ENCODE results near the gene AAK1.

Gene AAK1

DNA sequence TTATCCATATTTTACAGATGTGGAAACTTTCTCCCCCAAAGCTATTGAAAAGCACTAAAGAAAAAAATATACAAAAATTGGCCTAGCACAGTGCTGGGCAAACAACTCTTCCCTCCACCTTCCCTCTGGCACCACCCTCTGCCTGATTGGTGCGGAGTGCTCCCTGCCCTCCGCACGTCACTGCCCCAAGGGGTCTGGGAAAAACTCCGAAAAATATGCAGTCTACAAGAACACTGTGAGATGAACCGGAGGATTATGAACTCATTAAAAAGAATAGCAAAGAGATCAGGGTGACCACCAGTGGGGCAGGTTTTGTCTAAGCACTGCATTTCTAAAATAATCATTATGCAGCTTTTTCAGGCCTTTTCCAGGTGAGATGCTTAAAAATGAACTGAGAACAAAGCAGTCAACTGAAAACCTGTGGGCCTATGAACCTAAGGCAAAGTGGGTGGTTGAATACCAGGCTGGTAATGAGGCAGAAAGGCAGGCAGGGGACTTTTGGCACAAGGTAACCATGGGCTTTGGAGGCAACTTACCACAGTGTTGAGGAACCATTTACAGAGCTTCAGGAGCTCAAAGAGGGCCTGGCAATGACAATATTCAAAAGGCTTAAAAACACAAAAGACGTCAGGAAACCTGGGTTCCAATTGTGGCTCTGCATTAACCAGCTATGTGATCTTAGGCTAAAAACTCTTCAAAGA, 57.5 kb downstream of the AAK1 start:
- TF ChIP-seq, protein P1, sequence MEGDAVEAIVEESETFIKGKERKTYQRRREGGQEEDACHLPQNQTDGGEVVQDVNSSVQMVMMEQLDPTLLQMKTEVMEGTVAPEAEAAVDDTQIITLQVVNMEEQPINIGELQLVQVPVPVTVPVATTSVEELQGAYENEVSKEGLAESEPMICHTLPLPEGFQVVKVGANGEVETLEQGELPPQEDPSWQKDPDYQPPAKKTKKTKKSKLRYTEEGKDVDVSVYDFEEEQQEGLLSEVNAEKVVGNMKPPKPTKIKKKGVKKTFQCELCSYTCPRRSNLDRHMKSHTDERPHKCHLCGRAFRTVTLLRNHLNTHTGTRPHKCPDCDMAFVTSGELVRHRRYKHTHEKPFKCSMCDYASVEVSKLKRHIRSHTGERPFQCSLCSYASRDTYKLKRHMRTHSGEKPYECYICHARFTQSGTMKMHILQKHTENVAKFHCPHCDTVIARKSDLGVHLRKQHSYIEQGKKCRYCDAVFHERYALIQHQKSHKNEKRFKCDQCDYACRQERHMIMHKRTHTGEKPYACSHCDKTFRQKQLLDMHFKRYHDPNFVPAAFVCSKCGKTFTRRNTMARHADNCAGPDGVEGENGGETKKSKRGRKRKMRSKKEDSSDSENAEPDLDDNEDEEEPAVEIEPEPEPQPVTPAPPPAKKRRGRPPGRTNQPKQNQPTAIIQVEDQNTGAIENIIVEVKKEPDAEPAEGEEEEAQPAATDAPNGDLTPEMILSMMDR (IDR thresholded peaks at IDR 0.05; ENCODE audit: low read depth, low read length), result no peak
- TF ChIP-seq EZH2phosphoT487 (IDR thresholded peaks at IDR 0.05; ENCODE audit: low read depth), result no peak
- Histone ChIP-seq H3K4me1 (ENCODE audit: low read length) (peaks cover 15% of the 10 kb centered on the region), H3K4me2 (ENCODE audit: low read length) (no peak overlapping the region), H3K79me2 (ENCODE audit: low read length) (no peaks in the 10 kb centered on the region), H3K4me3 (ENCODE audit: low read length) (no peak overlapping the region), H3K9me3 (ENCODE audit: insufficient read depth, low read length) (no peaks in the 10 kb centered on the region), H3K36me3 (replicated peaks; ENCODE audit: low read depth, low read length) (no peaks in the 10 kb centered on the region), H2AFZ (ENCODE audit: low read depth, low read length) (no peak overlapping the region), H4K20me1 (ENCODE audit: insufficient read depth, low read length) (no peaks in the 10 kb centered on the region), H3K27ac (ENCODE audit: low read length) (no peak overlapping the region), H3K27me3 (ENCODE audit: low read depth, low read length) (peaks cover 3% of the 10 kb centered on the region; the same call in 1 of the 2 replicates), H3K9ac (ENCODE audit: low read length) (no peak overlapping the region)

DNA sequence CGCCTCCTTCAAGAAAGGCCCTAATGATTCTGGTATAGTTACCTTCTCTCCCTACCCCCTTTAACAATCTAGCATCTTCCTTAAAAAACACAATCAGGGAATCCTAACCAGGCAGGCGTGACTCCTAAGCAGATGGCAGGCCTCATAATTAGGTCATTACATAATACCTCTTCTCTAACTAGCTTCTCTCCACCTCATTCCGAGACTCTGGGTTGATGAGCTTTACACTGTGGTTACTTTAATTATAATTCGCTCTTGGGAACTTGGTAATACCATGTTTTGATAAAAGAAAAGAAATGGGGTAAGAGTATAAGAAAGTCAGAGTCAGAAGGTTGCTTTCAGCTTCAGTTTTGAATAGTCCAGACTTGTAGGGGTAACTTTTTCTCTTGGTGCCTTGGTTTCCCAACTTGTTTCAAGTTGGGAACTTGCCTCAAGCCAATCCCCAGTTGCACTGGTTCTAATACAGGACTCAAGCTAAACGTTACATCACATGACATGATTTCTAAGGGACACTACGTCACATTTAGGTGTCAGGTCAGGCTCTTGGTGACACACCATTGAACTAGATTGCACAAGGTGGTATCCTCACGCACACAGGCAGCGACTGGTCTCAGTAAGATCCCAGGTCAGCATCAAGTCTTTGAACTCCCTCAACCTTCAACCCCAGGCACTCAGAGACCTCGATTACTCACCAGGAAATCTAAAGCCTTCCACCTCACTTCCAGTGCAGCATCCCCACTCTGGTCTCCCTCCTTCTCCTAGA, 59.2 kb downstream of the AAK1 start:
- no peaks in the 10 kb centered on the region for H3K36me3 ChIP-seq (replicated peaks; ENCODE audit: low read depth, low read length)
- H3K27ac ChIP-seq (ENCODE audit: low read length), result no peak overlapping the region
- H3K9me3 ChIP-seq (ENCODE audit: insufficient read depth, low read length), result no peaks in the 10 kb centered on the region
- TF ChIP-seq, protein P1 (IDR thresholded peaks at IDR 0.05; ENCODE audit: low read depth, low read length), result no peak
- no peak for TF ChIP-seq EZH2phosphoT487 (IDR thresholded peaks at IDR 0.05; ENCODE audit: low read depth)
- H3K79me2 ChIP-seq (ENCODE audit: low read length), result no peaks in the 10 kb centered on the region
- no peaks in the 10 kb centered on the region for H4K20me1 ChIP-seq (ENCODE audit: insufficient read depth, low read length)
- H3K9ac ChIP-seq (ENCODE audit: low read length), result no peak overlapping the region
- H2AFZ ChIP-seq (ENCODE audit: low read depth, low read length), result no peak overlapping the region
- no peaks in the 10 kb centered on the region for H3K27me3 ChIP-seq (ENCODE audit: low read depth, low read length)
- H3K4me2 ChIP-seq (ENCODE audit: low read length), result no peak overlapping the region
- no peak overlapping the region for H3K4me3 ChIP-seq (ENCODE audit: low read length)
- peaks cover 15% of the 10 kb centered on the region for H3K4me1 ChIP-seq (ENCODE audit: low read length)

DNA sequence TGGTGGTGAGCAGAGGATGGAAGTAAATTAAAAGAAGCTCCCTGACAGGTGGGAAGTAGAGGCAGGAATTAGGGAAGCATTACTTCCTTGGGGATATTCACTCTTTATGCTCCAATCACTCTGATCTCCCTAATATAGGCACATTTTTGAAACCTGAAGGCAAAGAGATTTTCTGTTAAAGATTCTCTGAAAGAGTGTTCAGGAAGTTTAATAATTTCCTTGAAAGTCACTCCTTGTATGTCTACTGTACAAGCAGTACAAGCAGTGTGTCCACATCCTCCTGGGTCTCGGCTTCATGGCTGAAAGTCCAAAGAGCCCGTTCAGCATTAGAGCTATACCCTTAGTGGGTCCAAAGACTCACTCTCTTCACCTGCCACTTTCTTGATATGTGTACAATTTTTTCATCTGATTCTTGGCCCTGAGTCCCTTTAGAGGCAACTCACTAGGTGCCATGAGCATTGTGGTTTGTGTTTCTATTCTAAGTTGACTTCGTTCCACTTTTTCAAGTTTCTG, 60.2 kb downstream of the AAK1 start:
- no peak overlapping the region for H2AFZ ChIP-seq (ENCODE audit: low read depth, low read length)
- TF ChIP-seq EZH2phosphoT487 (IDR thresholded peaks at IDR 0.05; ENCODE audit: low read depth), result no peak
- TF ChIP-seq, protein P1 (IDR thresholded peaks at IDR 0.05; ENCODE audit: low read depth, low read length), result no peak
- no peak overlapping the region for H3K27ac ChIP-seq (ENCODE audit: low read length)
- H3K4me3 ChIP-seq (ENCODE audit: low read length), result no peak overlapping the region
- no peaks in the 10 kb centered on the region for H3K79me2 ChIP-seq (ENCODE audit: low read length)
- H3K36me3 ChIP-seq (replicated peaks; ENCODE audit: low read depth, low read length), result no peaks in the 10 kb centered on the region
- H3K4me2 ChIP-seq (ENCODE audit: low read length), result no peak overlapping the region
- no peak overlapping the region for H3K9ac ChIP-seq (ENCODE audit: low read length)
- peaks cover 15% of the 10 kb centered on the region for H3K4me1 ChIP-seq (ENCODE audit: low read length)
- no peaks in the 10 kb centered on the region for H3K9me3 ChIP-seq (ENCODE audit: insufficient read depth, low read length)
- H4K20me1 ChIP-seq (ENCODE audit: insufficient read depth, low read length), result no peaks in the 10 kb centered on the region
- 0 out of 2 replicates have a peak, but pooled peaks cover 2% of the 10 kb centered on the region for H3K27me3 ChIP-seq (ENCODE audit: low read depth, low read length)

DNA sequence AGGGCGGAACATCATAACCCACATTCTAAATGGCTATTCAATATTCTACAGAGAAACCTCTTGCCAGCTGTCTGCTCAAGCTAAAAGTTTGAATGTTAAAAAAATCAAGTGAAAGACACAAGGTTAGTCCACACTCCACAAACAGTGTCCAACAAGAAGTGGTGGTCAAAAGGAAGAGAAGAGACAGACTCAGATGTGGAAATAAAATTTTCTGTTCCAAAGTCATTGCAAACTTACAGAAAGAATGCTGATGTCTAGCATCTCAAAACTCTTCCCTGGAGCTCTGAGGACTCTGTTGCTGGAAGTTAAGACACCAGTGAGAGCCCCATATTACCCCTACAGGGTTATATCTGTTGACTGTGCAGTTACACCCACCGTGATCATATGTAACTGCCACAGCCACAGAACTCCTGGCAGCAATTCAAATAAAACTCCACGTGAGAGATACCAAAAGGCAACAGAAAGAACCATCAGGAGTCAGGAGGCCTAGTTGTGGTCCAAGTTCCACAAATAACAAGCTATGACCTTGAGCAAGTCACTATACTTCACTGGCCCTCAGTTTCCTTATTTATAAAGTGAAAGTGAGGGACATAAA, 60.9 kb downstream of the AAK1 start:
- Histone ChIP-seq H3K27me3 (ENCODE audit: low read depth, low read length) (0 out of 2 replicates have a peak, but pooled peaks cover 6% of the 10 kb centered on the region), H3K4me1 (ENCODE audit: low read length) (peaks cover 15% of the 10 kb centered on the region), H3K4me2 (ENCODE audit: low read length) (no peak overlapping the region), H3K9me3 (ENCODE audit: insufficient read depth, low read length) (no peaks in the 10 kb centered on the region), H3K36me3 (replicated peaks; ENCODE audit: low read depth, low read length) (no peaks in the 10 kb centered on the region), H4K20me1 (ENCODE audit: insufficient read depth, low read length) (no peaks in the 10 kb centered on the region), H3K27ac (ENCODE audit: low read length) (no peak overlapping the region), H3K79me2 (ENCODE audit: low read length) (no peaks in the 10 kb centered on the region), H3K9ac (ENCODE audit: low read length) (no peak overlapping the region), H2AFZ (ENCODE audit: low read depth, low read length) (no peak overlapping the region), H3K4me3 (ENCODE audit: low read length) (no peak overlapping the region)
- TF ChIP-seq, protein P1 (IDR thresholded peaks at IDR 0.05; ENCODE audit: low read depth, low read length), result no peak
- no peak for TF ChIP-seq EZH2phosphoT487 (IDR thresholded peaks at IDR 0.05; ENCODE audit: low read depth)

All from OCI-LY3 (cell line).